Measurements from ENCODE around the gene PTPRD.

DNA sequence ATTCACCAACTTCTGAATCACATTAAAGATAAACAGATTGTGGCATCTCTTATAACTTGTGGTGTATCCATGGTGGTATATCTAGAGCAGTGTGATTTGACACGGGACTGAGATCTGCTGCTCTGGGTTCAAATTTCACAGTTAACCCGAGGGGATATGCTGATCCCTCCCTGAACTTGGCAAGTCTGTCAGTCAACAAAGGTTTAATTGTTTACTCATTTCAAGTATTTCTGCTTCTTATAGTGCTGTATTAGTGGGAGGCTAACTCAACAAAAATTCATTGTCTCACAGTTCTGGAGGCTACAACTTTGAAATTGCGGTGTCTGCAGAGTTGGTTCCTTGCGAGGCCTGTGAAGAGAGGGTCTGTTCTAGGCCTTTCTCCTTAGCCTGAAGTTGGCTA lies 1175.2 kb downstream of the PTPRD start:
- no peak for TF ChIP-seq POLR2A (IDR thresholded peaks at IDR 0.05)
- TF ChIP-seq, protein P1, sequence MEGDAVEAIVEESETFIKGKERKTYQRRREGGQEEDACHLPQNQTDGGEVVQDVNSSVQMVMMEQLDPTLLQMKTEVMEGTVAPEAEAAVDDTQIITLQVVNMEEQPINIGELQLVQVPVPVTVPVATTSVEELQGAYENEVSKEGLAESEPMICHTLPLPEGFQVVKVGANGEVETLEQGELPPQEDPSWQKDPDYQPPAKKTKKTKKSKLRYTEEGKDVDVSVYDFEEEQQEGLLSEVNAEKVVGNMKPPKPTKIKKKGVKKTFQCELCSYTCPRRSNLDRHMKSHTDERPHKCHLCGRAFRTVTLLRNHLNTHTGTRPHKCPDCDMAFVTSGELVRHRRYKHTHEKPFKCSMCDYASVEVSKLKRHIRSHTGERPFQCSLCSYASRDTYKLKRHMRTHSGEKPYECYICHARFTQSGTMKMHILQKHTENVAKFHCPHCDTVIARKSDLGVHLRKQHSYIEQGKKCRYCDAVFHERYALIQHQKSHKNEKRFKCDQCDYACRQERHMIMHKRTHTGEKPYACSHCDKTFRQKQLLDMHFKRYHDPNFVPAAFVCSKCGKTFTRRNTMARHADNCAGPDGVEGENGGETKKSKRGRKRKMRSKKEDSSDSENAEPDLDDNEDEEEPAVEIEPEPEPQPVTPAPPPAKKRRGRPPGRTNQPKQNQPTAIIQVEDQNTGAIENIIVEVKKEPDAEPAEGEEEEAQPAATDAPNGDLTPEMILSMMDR (IDR thresholded peaks at IDR 0.05 in 4 of 5, conservative IDR thresholded peaks at IDR 0.05 in 1 of 5) = no peak
